PFSK-1 (cell line): ENCODE measurements around the gene DPEP1.

Experiments used
- FOXP2 ChIP-seq: optimal IDR thresholded peaks from 2 replicates; pipeline ENCODE3; 2011; ENCODE audit warnings: borderline replicate concordance, control low read depth, inconsistent platforms; ENCODE audit not compliant: insufficient read depth; ENCODE audit errors: extremely low read length, extremely low read depth
- POLR2AphosphoS5 ChIP-seq: IDR thresholded peaks from 2 replicates; pipeline ENCODE4 v1.6.1; 2012; ENCODE audit warnings: low read depth, mild to moderate bottlenecking, control low read depth, low read length, moderate library complexity
- SIN3A ChIP-seq: IDR thresholded peaks from 2 replicates; pipeline ENCODE4 v1.6.1; 2012; ENCODE audit warnings: mild to moderate bottlenecking, low read length, moderate library complexity, borderline replicate concordance; ENCODE audit not compliant: insufficient read depth
- TAF1 ChIP-seq: IDR thresholded peaks from 2 replicates; pipeline ENCODE4 v1.6.1; 2012; ENCODE audit warnings: low read length, control low read depth, borderline replicate concordance; ENCODE audit not compliant: insufficient read depth
- TF ChIP-seq, protein P1 (sequence below), 2 experiments: IDR thresholded peaks; 2 replicates each; pipeline versions ENCODE4 v1.6.1 to v1.8.0; 2011 to 2012; ENCODE audit warnings: low read depth in 2 of 2, low read length in 2 of 2, control low read depth in 1 of 2, inconsistent platforms in 1 of 2, mild to moderate bottlenecking in 1 of 2, moderate library complexity in 1 of 2; ENCODE audit not compliant: insufficient read depth in 1 of 2

GRCh38 chr16:89633064-89633631, 19.7 kb downstream of the DPEP1 start:
- TF ChIP-seq TAF1 (no peak), POLR2AphosphoS5 (no peak), FOXP2 (no peak), SIN3A (no peak)
- TF ChIP-seq, protein P1, sequence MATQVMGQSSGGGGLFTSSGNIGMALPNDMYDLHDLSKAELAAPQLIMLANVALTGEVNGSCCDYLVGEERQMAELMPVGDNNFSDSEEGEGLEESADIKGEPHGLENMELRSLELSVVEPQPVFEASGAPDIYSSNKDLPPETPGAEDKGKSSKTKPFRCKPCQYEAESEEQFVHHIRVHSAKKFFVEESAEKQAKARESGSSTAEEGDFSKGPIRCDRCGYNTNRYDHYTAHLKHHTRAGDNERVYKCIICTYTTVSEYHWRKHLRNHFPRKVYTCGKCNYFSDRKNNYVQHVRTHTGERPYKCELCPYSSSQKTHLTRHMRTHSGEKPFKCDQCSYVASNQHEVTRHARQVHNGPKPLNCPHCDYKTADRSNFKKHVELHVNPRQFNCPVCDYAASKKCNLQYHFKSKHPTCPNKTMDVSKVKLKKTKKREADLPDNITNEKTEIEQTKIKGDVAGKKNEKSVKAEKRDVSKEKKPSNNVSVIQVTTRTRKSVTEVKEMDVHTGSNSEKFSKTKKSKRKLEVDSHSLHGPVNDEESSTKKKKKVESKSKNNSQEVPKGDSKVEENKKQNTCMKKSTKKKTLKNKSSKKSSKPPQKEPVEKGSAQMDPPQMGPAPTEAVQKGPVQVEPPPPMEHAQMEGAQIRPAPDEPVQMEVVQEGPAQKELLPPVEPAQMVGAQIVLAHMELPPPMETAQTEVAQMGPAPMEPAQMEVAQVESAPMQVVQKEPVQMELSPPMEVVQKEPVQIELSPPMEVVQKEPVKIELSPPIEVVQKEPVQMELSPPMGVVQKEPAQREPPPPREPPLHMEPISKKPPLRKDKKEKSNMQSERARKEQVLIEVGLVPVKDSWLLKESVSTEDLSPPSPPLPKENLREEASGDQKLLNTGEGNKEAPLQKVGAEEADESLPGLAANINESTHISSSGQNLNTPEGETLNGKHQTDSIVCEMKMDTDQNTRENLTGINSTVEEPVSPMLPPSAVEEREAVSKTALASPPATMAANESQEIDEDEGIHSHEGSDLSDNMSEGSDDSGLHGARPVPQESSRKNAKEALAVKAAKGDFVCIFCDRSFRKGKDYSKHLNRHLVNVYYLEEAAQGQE (IDR thresholded peaks at IDR 0.05; ENCODE audit: insufficient read depth in 1 of 2, low read depth in 2 of 2, low read length in 2 of 2): no peak
